GM12874 (cell line): Measurements from ENCODE around the gene HSPA12A.
A peak's percentile ranks its signal among the peaks of the same experiment; 100 is the strongest.

Experiments
- CTCF ChIP-seq: IDR thresholded peaks from 2 replicates; pipeline ENCODE4 v1.5.1; 2011; ENCODE audit warnings: low read depth, mild to moderate bottlenecking, control low read depth, low read length, moderate library complexity; ENCODE audit not compliant: insufficient read depth

The HSPA12A gene

DNA sequence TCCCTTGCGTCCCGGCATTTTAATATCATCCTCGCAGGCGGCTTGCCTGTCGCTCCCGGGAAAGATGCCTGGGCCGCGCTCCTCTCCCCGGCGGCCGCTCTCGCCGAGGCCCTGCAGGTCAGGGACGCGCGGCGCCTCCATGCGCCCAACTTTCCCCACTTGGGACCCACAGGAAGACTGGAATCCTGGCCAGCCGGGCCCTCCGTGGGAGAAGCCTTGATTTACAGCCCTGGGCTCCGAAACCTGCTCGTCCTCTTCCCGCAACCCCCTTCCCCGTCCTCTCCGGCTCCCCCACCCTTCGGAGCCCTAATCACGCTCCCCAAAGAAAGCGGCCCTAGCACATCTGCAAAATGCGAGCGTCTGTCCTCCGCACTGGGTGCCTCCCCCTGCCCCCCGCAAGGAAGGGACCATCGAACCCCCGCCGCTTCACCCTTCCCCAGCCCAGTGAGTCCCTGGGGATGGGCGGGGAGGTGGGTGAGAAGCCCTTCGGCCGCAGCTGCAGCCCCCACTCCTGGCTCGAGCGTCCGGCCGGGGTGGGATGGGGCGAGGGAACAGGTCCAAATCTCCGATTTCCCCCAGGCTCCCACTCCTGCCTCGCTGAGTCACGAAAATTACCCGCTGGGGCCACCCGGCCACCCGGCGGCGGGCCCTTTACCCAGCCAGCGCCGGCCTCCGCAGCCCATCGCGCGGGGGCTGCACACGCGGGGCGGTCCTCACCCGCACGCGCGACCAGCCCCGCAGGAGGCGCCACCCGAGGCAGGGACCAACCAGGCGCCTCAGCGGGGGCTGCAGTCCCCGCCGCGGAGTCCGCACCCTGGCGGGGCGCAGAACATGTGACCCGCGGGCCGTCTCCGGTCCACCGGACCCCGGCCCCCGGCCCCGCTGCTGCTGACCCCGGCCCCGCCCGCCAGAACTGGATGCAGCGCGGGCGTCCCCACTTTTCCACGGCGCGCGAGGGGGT, 695 bp downstream of the HSPA12A start:
- TF ChIP-seq CTCF: no peak

DNA sequence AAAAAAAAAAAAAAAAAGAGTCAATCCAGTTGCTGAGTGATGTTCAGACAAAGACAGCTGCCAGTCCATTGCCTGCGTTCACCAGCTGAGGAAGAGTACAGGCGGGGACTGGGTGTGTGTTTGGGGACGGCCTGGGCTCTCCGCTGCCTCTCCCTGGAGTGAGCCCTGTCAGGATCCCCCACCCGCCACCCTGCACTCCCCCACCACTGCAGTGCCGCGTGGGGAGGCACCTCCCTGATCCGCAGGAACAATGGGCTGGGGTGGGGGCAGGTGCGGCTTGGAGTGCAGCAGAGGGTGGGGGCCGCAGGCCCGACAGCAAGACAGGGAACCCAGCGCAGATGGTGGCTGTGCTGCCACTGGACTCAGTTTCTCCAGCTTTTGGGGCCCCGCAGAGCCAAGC, 1.4 kb downstream of the HSPA12A start:
- no peak for TF ChIP-seq CTCF

DNA sequence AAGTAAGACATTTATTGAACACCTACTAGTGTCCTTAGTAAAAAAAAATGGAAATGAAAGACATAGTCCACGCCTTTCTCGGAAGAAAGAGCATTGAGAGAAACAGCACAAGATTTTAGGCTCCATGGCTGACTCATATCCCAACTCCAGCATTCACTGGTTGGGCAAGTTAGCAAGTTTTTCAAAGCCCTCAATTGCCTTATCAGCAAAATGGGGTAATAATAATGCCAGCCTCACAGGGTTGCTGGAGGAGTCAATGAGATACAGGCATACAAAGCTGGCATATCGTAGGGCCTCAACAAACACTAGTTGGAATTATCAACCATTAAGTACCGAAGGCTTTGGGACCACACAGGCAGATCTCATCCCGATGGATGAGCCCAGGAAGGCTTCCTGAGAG, 4.0 kb downstream of the HSPA12A start:
- TF ChIP-seq CTCF: no peak

- peak; percentile 18; the same call in 1 of the 2 replicates for TF ChIP-seq CTCF
Observed at GRCh38 chr10:116737627-116738327, 4.6 kb downstream of the HSPA12A start.

DNA sequence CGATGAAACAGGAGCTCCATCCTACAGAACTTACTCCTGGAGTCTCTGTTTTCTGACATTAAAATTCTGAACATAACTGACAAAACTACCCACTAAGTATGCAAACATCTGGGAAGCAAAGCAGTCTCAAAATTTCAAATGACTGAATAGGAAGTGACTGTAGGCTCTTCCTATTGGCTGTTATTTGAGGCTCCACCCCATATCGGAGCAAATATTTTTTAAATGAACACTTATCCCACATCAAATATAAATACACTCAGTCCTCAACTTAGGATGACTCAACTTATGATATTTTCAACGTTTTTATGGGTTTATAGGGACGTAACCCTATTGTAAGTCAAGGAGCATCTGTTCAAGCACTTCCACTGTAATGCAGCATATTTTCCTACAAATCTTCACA, 8.8 kb downstream of the HSPA12A start:
- TF ChIP-seq CTCF: no peak

GRCh38 chr10:116732573-116732972, 9.8 kb downstream of the HSPA12A start:
- TF ChIP-seq CTCF: no peak

GRCh38 chr10:116730464-116731260, 11.7 kb downstream of the HSPA12A start:
- TF ChIP-seq CTCF: no peak
